Neural crest cell (in vitro differentiated cells): ENCODE results near the gene ANKDD1B. TPM values are rescaled to one million over a fixed set of nuclear protein-coding genes. Genes with fewer than 3 reads are reported as not detected.

Experiments used
- DNase-seq: peaks from one replicate; pipeline ENCODE4 v3.0.0; 2021; ENCODE audit warnings: low read depth, mixed read lengths, low spot score
- H3K27ac Mint-ChIP-seq: one replicate; pipeline ENCODE4 v1.8.0; 2021; ENCODE audit warnings: mild to moderate bottlenecking, mixed read lengths; ENCODE audit not compliant: unreplicated experiment
- H3K27me3 Mint-ChIP-seq: 2 replicates; pipeline ENCODE4 v1.8.0; 2021; ENCODE audit warnings: low read depth, mild to moderate bottlenecking, mixed read lengths
- H3K36me3 Mint-ChIP-seq: 2 replicates; pipeline ENCODE4 v1.8.0; 2021; ENCODE audit warnings: low read depth, mild to moderate bottlenecking, mixed read lengths
- H3K4me1 Mint-ChIP-seq: 2 replicates; pipeline ENCODE4 v1.8.0; 2021; ENCODE audit warnings: mixed read lengths
- H3K4me3 Mint-ChIP-seq: one replicate; pipeline ENCODE4 v1.8.0; 2021; ENCODE audit warnings: mild to moderate bottlenecking, mixed read lengths
- H3K9me3 Mint-ChIP-seq: 2 replicates; pipeline ENCODE4 v1.8.0; 2021; ENCODE audit warnings: mixed read lengths
- total RNA-seq: library from RNA; stranded (reverse); gene quantifications from 2 replicates; pipeline ENCODE4 v1.2.1, GENCODE V29; 2021
- TF ChIP-seq, protein P1 (sequence below): fragments of 200-600 bp; sonication (generic); conservative IDR thresholded peaks from 2 replicates; pipeline ENCODE4 v1.5.0; 2021; ENCODE audit warnings: antibody characterized with exemption, mild to moderate bottlenecking

Gene ANKDD1B
- total RNA-seq, 1 donor from 2014 or later, result 0.28 TPM

DNA sequence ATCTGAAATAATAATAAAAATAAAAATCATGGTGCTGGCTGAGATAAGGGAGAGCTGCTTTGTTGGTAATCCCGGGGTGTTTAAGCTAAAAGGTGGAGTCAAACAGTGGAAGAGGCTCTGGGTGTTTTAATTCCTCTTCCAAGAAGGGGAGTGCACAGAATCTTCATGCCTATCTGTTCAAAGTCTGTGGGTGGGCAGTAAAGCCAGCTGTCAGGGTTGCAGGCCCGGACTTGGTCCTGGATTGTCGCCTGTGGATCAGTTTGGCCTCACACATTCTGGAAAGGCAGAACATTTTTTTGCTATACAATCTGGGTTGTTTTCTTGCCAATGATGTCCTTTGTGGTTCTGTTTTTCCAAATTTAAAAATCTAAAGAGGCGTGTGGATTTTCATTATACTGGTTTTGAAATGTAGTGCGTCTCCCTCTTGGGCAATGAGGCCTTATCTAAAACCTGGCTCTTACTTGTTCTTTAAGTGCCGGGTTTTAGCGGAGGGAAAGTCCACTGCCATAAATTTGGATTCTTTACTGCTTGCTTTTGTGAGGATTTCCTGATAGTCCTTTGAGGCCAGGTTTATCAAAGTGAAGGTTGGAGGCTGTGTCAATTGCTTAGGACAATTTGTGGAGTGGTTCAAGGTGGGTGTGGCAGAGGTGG is 5.8 kb downstream of the ANKDD1B start:
- Mint-ChIP-seq H3K27me3 (peaks cover 2% of the 10 kb centered on the region), H3K4me3 (no peak overlapping the region), H3K36me3 (no peaks in the 10 kb centered on the region), H3K4me1 (peaks cover 6% of the 10 kb centered on the region), H3K9me3 (no peaks in the 10 kb centered on the region), H3K27ac (no peak overlapping the region)
- TF ChIP-seq, protein P1, sequence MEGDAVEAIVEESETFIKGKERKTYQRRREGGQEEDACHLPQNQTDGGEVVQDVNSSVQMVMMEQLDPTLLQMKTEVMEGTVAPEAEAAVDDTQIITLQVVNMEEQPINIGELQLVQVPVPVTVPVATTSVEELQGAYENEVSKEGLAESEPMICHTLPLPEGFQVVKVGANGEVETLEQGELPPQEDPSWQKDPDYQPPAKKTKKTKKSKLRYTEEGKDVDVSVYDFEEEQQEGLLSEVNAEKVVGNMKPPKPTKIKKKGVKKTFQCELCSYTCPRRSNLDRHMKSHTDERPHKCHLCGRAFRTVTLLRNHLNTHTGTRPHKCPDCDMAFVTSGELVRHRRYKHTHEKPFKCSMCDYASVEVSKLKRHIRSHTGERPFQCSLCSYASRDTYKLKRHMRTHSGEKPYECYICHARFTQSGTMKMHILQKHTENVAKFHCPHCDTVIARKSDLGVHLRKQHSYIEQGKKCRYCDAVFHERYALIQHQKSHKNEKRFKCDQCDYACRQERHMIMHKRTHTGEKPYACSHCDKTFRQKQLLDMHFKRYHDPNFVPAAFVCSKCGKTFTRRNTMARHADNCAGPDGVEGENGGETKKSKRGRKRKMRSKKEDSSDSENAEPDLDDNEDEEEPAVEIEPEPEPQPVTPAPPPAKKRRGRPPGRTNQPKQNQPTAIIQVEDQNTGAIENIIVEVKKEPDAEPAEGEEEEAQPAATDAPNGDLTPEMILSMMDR, result no peak
- DNase-seq, result no peak

DNA sequence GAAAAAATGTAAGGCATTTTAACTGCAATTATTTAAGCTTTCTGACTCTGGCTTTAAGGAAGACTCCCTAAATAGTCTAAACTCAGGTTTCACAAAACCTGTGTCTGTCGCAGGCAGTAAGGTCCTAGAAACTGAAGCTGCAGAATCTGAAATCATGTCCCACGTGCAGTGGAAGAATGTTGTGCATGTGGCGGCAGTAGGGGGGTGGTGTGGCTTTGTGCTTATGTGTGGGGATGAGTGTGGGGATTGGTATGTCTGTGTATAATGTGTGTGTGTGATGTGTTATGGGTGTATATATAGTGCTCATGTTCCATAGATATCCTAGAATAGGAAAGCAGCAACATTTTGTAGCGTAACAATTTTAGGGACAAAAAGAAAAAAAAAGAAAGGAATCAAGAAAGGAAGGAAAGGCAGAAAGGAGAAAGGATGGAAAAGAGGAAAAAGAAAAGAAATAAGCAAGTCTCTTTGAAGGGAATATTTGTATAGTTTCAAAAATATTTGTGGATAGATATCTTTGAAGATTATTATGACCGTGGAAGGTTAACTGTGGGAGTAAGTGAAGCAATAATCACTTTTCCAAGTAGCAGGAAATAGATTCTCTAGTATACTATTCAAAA is 6.6 kb downstream of the ANKDD1B start:
- Mint-ChIP-seq H3K36me3 (no peaks in the 10 kb centered on the region), H3K27me3 (peaks cover 2% of the 10 kb centered on the region), H3K4me1 (peaks cover 6% of the 10 kb centered on the region), H3K27ac (no peak overlapping the region), H3K4me3 (no peak overlapping the region), H3K9me3 (no peaks in the 10 kb centered on the region)
- DNase-seq, result no peak
- TF ChIP-seq, protein P1, result no peak

DNA sequence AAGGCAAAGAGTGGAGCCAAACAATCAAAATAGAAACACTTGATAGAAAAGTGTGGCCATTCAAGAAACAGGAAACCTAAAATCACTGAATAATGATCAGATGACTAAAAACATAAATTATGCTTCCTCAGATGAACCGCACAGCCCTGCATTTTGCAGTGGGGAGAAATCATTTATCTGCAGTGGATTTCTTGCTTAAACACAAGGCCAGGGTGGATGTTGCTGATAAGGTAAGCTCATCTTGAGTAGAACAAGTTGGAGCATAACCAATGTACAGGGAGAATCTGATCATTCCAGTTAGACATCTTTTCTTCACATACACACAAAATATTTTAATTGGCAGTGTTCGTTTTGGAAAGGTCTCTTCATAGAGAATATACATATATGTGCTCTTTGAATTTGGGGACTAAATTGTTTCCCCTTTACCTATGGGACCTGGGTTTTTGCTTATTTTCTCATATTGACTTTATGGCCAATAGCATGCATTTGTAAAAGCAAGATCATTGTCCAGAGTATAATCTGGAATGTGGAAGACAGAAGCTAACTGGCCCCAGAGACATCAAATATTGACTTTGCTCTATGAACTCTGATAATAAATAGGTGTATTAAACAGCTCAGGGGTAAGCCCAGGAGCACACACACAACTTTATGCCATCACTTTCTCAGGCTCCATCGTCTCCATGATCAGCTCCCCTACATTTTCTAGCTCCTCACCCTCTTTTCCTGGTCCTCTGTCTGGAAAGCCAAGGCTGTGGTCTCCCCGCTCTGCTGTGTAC is 9.1 kb downstream of the ANKDD1B start:
- Mint-ChIP-seq H3K27ac (no peak overlapping the region), H3K4me3 (no peak overlapping the region)

DNA sequence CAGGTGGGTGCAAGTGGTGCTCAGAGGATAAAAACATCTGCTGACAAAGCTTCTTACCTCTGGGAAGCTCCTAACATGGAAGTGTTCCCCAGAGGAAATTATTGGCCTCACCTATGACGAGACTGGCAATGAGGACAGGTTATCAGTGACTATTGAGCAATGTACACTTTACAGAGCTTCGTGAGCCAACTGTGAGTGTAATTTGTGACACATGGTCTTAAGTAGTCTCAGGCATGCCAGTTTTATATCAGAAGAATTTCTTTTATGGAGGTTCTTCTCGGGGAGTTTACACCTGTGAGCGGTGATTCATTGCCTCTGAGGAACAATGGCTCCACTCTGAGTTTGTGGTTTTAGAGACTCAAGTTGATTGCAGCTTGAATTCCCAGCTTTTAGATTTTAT is 11.3 kb downstream of the ANKDD1B start:
- Mint-ChIP-seq H3K36me3 (no peaks in the 10 kb centered on the region), H3K4me3 (no peak overlapping the region), H3K9me3 (no peaks in the 10 kb centered on the region), H3K4me1 (no peaks in the 10 kb centered on the region), H3K27me3 (peaks cover 2% of the 10 kb centered on the region), H3K27ac (no peak overlapping the region)
- no peak for DNase-seq
- TF ChIP-seq, protein P1, result no peak

More for the DNA sequence above, 9.1 kb downstream of the ANKDD1B start:
- Mint-ChIP-seq H3K4me1 (peaks cover 6% of the 10 kb centered on the region), H3K36me3 (no peaks in the 10 kb centered on the region), H3K9me3 (no peaks in the 10 kb centered on the region), H3K27me3 (peaks cover 2% of the 10 kb centered on the region)
- DNase-seq, result no peak
- TF ChIP-seq, protein P1, result no peak

DNA sequence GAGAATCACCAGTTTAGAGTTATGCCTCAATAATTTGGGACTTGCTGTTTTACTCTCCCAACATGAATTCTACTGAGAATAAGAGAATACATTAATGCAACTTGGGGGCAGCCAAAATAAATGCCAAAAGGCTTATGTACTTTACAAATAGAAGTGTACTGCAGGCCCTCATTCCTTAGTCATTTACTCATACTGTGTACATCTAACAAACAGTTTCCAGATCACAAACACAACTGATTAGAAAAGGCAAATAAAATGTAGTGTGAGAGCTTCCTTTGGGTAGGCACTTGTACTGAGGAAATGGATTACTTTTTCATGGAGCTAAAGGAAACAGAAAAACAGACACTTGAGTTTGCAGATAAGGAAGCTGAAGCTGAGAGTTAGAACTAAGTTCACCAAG is 12.6 kb downstream of the ANKDD1B start:
- no peak overlapping the region for H3K27ac Mint-ChIP-seq
- H3K4me3 Mint-ChIP-seq, result no peak overlapping the region
- H3K27me3 Mint-ChIP-seq, result peaks cover 2% of the 10 kb centered on the region
- no peaks in the 10 kb centered on the region for H3K4me1 Mint-ChIP-seq
- H3K9me3 Mint-ChIP-seq, result no peaks in the 10 kb centered on the region
- no peak for DNase-seq
- H3K36me3 Mint-ChIP-seq, result no peaks in the 10 kb centered on the region
- TF ChIP-seq, protein P1, result no peak
